Kidney (tissue), 14 donors: ENCODE results near the gene LRRC4C. TPM values are rescaled to one million over a fixed set of nuclear protein-coding genes. Genes with fewer than 3 reads are reported as not detected.
A peak's percentile ranks its signal among the peaks of the same experiment; 100 is the strongest.

Source experiments
- DNase-seq, 5 donors: peaks; one replicate each; pipeline ENCODE4 v3.0.0-alpha.2; 2013 to 2020
- FAIRE-seq: peaks from 2 replicates; lab custom pipeline; 2012; peaks lifted over from hg19 to GRCh38; lab: Jason Lieb, UNC
- H3K27ac ChIP-seq, 2 donors: one replicate each; pipeline ENCODE4 v1.7.0; 2013; ENCODE audit warnings: low read depth in 2 of 2, low read length in 2 of 2, inconsistent platforms in 1 of 2
- H3K27me3 ChIP-seq: one replicate; pipeline ENCODE4 v1.7.1; 2013; ENCODE audit warnings: low read length, inconsistent platforms; ENCODE audit not compliant: control insufficient read depth, insufficient read depth
- H3K36me3 ChIP-seq, 3 donors: one replicate each; pipeline versions ENCODE4 v1.7.0 to v1.7.1; 2013; ENCODE audit warnings: low read length in 3 of 3, control low read depth in 1 of 3, inconsistent platforms in 1 of 3; ENCODE audit not compliant: insufficient read depth in 3 of 3, control insufficient read depth in 2 of 3
- H3K4me1 ChIP-seq, 3 donors: one replicate each; pipeline versions ENCODE4 v1.7.0 to v1.7.1; 2013; ENCODE audit warnings: low read length in 3 of 3, inconsistent platforms in 1 of 3, low read depth in 1 of 3; ENCODE audit not compliant: control insufficient read depth in 2 of 3, insufficient read depth in 2 of 3
- H3K4me3 ChIP-seq, 3 donors: one replicate each; pipeline versions ENCODE4 v1.7.0 to v1.8.1; 2013; ENCODE audit warnings: low read length in 3 of 3, control low read depth in 1 of 3, inconsistent platforms in 1 of 3
- H3K9ac ChIP-seq, 3 donors: one replicate each; pipeline versions ENCODE4 v1.7.0 to v1.7.1; 2013; ENCODE audit warnings: low read length in 3 of 3, control low read depth in 1 of 3, inconsistent platforms in 1 of 3
- H3K9me3 ChIP-seq, 3 donors: one replicate each; pipeline versions ENCODE4 v1.7.0 to v1.7.1; 2013; ENCODE audit warnings: low read length in 3 of 3, control low read depth in 1 of 3, inconsistent platforms in 1 of 3; ENCODE audit not compliant: control insufficient read depth in 2 of 3, insufficient read depth in 1 of 3
- intact Hi-C: fragments of 100-400 bp; cut with DNase I; formaldehyde crosslinking; loops from one replicate; pipeline ENCODE4 v1.11.1; 2022
- polyA plus RNA-seq: library from polyadenylated mRNA; stranded (reverse); fragments of 350-450 nt; fragmentation: Illumina TruSeq; extraction: RNeasy Lipid Tissue Mini Kit (QIAGEN cat#74804); gene quantifications from one replicate; pipeline ENCODE4 v1.2.3, GENCODE V29; 2014; ENCODE audit warnings: low read depth, low replicate concordance; ENCODE audit not compliant: insufficient read depth
- total RNA-seq: library from RNA; stranded (reverse); fragmentation: NEBNext Ultra II Directional; extraction: Animal tissue kit (Norgen Biotek cat#: 25700); gene quantifications from one replicate; pipeline ENCODE4 v1.2.1, GENCODE V29; 2021
- TF ChIP-seq, protein P1 (sequence below): IDR thresholded peaks from 3 replicates; pipeline ENCODE4 v1.5.1; 2012; ENCODE audit warnings: mild to moderate bottlenecking, moderate library complexity, borderline replicate concordance; ENCODE audit not compliant: insufficient read depth; ENCODE audit errors: extremely low read depth
- donor health status: control.
- donor health status: control.
- donor health status: control.
- donor health status: control.
- donor health status: control.
- donor health status: DM: yes; HTN: yes; CAD: no.
- donor health status: Normal renal cell carcinoma (clear cell type).

The LRRC4C gene
- total and polyA plus RNA-seq, 2 donors from 2014 or later, result 0.26 to 1.6 TPM

DNA sequence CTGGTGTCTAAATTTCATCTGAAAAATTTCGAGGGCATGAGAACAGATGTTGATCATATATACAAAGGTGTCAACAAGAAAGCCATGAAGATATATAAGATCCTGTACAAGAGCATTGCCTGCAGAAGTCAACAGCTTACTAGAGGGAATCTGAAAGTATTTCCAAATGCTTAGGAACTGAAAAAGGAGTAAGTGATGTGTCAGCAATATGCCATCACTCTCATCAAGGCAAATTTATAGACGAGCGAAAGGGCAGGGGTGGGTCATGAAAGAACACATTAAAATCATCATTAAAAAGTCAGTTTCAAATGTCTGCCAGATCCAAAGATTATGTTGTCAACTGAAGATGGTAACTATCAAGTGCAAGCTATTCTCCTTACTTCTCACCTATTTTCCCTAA, 1299.0 kb downstream of the LRRC4C start:
- H3K36me3 ChIP-seq, result no peaks in the 10 kb centered on the region
- H3K27me3 ChIP-seq, result no peaks in the 10 kb centered on the region
- DNase-seq (no peak), FAIRE-seq (no peak)
- H3K4me3 ChIP-seq, result peak overlapping the region in 1 of 3 donors; percentile 2
- H3K27ac ChIP-seq, result no peak overlapping the region
- H3K9me3 ChIP-seq, result no peaks in the 10 kb centered on the region
- intact Hi-C loops, result no loop called here
- H3K9ac ChIP-seq, result no peak overlapping the region
- TF ChIP-seq, protein P1, sequence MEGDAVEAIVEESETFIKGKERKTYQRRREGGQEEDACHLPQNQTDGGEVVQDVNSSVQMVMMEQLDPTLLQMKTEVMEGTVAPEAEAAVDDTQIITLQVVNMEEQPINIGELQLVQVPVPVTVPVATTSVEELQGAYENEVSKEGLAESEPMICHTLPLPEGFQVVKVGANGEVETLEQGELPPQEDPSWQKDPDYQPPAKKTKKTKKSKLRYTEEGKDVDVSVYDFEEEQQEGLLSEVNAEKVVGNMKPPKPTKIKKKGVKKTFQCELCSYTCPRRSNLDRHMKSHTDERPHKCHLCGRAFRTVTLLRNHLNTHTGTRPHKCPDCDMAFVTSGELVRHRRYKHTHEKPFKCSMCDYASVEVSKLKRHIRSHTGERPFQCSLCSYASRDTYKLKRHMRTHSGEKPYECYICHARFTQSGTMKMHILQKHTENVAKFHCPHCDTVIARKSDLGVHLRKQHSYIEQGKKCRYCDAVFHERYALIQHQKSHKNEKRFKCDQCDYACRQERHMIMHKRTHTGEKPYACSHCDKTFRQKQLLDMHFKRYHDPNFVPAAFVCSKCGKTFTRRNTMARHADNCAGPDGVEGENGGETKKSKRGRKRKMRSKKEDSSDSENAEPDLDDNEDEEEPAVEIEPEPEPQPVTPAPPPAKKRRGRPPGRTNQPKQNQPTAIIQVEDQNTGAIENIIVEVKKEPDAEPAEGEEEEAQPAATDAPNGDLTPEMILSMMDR, result no peak
- H3K4me1 ChIP-seq, result no peaks in the 10 kb centered on the region

GRCh38 chr11:40149721-40150120, 1309.7 kb downstream of the LRRC4C start:
- H3K36me3 ChIP-seq, result no peaks in the 10 kb centered on the region
- DNase-seq (no peak), FAIRE-seq (no peak)
- peaks cover 0 to 2% (median 0%) of the 10 kb centered on the region in 3 donors for H3K9me3 ChIP-seq
- H3K27ac ChIP-seq, result no peak overlapping the region
- no peak overlapping the region for H3K9ac ChIP-seq
- H3K4me1 ChIP-seq, result no peaks in the 10 kb centered on the region
- H3K27me3 ChIP-seq, result no peaks in the 10 kb centered on the region
- no peak overlapping the region for H3K4me3 ChIP-seq
- TF ChIP-seq, protein P1, result no peak
- intact Hi-C loops, result no loop called here

- Histone ChIP-seq H3K9me3 (no peaks in the 10 kb centered on the region), H3K4me3 (no peak overlapping the region), H3K27me3 (no peaks in the 10 kb centered on the region), H3K36me3 (no peaks in the 10 kb centered on the region), H3K27ac (no peak overlapping the region), H3K4me1 (no peaks in the 10 kb centered on the region), H3K9ac (no peak overlapping the region)
- FAIRE-seq (no peak), DNase-seq (no peak)
- intact Hi-C loops, result no loop called here
- TF ChIP-seq, protein P1, result no peak
Measured at GRCh38 chr11:40140560-40140959, 1318.9 kb downstream of the LRRC4C start.

GRCh38 chr11:40139536-40139935, 1319.9 kb downstream of the LRRC4C start:
- FAIRE-seq, result no peak
- H3K9ac ChIP-seq, result no peak overlapping the region
- H3K27me3 ChIP-seq, result no peaks in the 10 kb centered on the region
- H3K9me3 ChIP-seq, result no peaks in the 10 kb centered on the region
- H3K36me3 ChIP-seq, result no peaks in the 10 kb centered on the region
- DNase-seq, result peak in 2 of 5 donors; percentile 46 to 68
- no peaks in the 10 kb centered on the region for H3K4me1 ChIP-seq
- no peak overlapping the region for H3K27ac ChIP-seq
- TF ChIP-seq, protein P1, result no peak
- H3K4me3 ChIP-seq, result no peak overlapping the region
- intact Hi-C loops, result no loop called here
